GM19239 (cell line): Measurements from ENCODE around the gene ITPRID2.
A peak's percentile ranks its signal among the peaks of the same experiment; 100 is the strongest.

Experiments used
- DNase-seq: peaks from one replicate; pipeline ENCODE4 v3.0.0; 2011; ENCODE audit warnings: low spot score; ENCODE audit not compliant: insufficient read length
- FAIRE-seq: peaks from 2 replicates; lab custom pipeline; 2011; peaks lifted over from hg19 to GRCh38; lab: Jason Lieb, UNC

ITPRID2 gene

GRCh38 chr2:181878448-181878847 lies 13.1 kb upstream of the ITPRID2 start:
- no peak for FAIRE-seq

GRCh38 chr2:181879295-181879694 lies 12.2 kb upstream of the ITPRID2 start:
- DNase-seq = no peak
- no peak for FAIRE-seq

More at GRCh38 chr2:181878448-181878847, 13.1 kb upstream of the ITPRID2 start:
- no peak for DNase-seq

DNA sequence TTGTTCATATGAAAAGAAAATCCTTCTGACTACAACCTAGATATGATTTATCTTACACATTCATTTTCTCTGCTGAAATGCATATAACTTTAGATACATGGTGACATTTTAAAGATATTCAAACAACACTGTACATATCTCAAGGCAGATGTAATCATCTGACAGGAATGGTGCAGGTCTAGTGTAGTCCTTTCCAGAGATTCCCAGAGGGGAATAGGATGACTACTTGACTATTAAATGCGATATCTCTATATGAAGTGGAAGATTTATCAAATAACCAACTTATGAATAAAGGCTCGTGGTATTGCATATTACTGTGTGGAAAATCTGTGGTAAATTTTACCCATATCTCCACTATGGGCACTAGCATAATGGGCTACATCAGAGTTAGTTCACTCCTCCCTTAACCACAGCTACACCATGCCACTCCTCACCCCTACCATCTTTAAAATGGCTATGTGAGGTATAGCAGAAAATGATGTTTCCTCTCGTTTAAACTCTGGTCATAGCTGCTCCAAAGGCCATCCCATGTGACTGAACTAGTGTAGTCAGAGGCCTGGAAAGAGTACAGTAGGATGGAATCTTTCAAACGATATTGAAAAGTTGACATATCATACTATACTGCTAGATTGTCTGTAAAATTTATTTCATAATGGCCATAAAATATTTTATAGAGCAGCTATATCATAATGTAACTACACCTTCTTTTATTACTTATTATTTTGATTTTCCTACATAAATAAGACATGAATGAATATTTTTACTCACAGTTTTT lies 9.1 kb upstream of the ITPRID2 start:
- DNase-seq (no peak), FAIRE-seq (no peak)

GRCh38 chr2:181884601-181885000 lies 6.9 kb upstream of the ITPRID2 start:
- no peak for FAIRE-seq
- no peak for DNase-seq

- FAIRE-seq = no peak
Measured at GRCh38 chr2:181885096-181885495, 6.4 kb upstream of the ITPRID2 start.

DNA sequence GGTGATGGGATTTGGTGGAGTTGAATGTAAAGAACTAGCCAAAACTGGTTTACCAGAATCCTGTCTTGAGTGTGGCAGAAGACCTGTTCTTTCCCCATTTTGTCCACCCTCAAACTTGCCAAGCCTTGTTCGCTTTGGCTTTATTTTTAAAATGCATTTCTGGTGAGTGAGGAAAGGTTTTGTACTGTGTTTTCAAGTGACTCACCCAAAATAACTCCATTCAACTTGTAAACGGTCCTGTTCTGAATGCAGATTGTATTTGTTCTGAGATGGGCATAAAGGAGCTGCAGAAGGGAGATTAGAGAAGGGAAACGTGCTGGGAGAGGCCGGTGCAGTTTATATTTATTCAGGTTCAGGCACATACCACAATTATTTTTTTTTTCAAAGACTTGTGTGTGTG lies 5.3 kb upstream of the ITPRID2 start:
- FAIRE-seq (no peak), DNase-seq (no peak)

More at GRCh38 chr2:181885096-181885495, 6.4 kb upstream of the ITPRID2 start:
- DNase-seq = no peak

GRCh38 chr2:181887045-181887444 lies 4.5 kb upstream of the ITPRID2 start:
- FAIRE-seq (peak; percentile 44), DNase-seq (no peak)

GRCh38 chr2:181889776-181890175 lies 1.8 kb upstream of the ITPRID2 start:
- FAIRE-seq (no peak), DNase-seq (no peak)

- no peak for DNase-seq
- FAIRE-seq = peak; percentile 57
Measured at GRCh38 chr2:181890271-181890670, 1.3 kb upstream of the ITPRID2 start.

DNA sequence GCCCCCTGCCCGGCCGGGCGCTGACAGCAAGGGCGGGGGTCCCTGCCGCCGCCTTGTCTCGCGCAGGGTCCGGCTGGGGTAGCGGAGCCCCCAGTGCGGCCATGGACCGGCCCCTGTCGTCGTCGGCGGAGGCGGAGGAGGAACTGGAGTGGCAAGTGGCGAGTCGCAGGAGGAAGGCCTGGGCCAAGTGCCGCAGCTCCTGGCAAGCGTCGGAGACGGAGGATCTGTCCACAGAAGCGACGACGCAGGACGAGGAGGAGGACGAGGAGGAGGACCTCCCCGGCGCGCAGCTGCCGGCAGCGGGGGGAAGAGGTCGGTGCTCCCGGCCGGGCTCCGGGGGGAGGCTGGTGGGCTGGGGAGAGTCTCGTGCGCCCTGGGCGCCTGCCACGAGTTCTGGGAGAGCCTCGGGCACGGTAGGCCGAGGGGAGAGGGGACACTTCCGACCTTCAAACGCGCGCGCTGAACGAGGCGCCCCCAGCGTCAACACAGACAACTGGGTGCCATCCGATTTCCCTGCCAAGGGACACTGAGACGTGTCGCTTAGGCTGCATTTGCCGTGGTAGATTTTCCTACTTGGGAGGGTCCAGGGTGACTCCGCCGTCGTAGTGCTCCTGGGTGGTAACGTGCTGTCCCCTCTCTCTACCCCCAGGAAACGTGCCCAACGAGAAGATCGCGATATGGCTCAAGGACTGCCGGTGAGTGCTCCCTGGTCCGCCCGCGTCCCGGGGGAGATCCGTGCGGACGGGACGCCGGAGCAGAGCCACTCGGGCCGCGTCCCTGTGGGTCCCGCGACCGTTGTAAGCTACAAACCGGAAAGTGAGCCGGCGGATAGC lies 652 bp downstream of the ITPRID2 start:
- no peak for FAIRE-seq

GRCh38 chr2:181892799-181893435 lies 1.4 kb downstream of the ITPRID2 start:
- peak; percentile 92 for FAIRE-seq
- DNase-seq = no peak

More for the DNA sequence above, 652 bp downstream of the ITPRID2 start:
- peak; percentile 41 for DNase-seq

DNA sequence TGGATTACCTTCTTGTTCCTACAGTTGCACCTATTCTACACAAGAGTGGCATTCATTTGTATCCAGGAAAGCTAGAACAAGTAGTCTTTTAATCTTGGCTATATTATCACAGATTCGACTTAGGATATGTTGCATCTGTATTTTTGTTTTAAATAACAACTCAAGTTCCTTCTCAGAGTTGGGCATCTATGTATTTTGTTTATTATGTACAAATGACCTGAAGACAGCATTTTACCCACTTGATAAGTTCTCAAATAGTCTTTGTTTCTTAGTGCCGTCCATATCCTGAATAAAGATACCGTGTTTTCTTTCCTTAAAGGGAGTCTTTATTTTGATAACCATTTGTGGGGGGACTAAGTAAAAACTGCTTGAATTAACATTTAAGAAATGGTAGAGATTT lies 2.9 kb downstream of the ITPRID2 start:
- peak; percentile 35 for FAIRE-seq
- DNase-seq = no peak

- DNase-seq (no peak), FAIRE-seq (no peak)
Measured at GRCh38 chr2:181895818-181896217, 4.3 kb downstream of the ITPRID2 start.

- no peak for FAIRE-seq
- no peak for DNase-seq
Measured at GRCh38 chr2:181896286-181896685, 4.8 kb downstream of the ITPRID2 start.

GRCh38 chr2:181900007-181900651 lies 8.6 kb downstream of the ITPRID2 start:
- FAIRE-seq = peak; percentile 26
- DNase-seq = no peak

DNA sequence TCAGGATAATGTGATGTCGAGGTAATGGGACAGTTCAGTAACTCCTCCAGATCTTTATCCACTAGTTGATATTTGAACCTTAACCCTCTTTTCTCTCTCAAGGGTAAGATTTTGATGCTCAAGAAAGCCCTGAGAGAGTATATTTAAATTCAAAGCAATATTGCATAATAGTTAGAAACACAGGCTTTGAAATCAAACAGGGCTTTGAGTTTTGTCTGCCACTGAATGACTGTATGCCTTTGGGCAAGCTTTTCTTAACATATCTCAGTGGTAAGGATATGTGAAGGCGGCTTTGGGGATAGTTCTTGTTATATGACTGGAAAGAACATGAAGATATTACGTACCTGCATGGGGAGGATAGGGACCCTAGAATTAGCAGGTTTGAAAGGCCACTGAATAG lies 11.1 kb downstream of the ITPRID2 start:
- FAIRE-seq = no peak
- no peak for DNase-seq

- peak; percentile 81 for FAIRE-seq
- no peak for DNase-seq
Measured at GRCh38 chr2:181904022-181904632, 12.6 kb downstream of the ITPRID2 start.

GRCh38 chr2:181907057-181907456 lies 15.5 kb downstream of the ITPRID2 start:
- DNase-seq (no peak), FAIRE-seq (no peak)

DNA sequence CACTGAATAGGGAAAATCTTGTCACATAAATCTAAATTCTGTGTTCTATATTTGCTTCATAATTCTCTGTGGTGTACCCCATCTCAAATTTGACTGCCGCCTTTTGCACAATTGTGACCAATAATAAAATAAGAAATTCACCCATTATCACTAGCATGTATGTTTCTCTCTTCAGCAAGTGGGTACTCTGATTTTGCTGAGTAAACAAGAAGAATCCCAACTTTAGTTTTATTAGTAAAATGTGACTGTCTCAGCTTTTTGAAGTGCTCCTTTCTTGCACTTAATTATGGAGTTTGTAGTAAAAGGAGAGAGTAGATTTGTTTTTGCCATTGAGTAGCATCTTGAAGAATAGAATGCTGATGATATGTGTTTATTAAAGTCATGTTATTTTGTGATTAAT lies 16.1 kb downstream of the ITPRID2 start:
- FAIRE-seq (no peak), DNase-seq (no peak)
